T-helper 1 cell treated with Interleukin-12 subunit alpha and Interleukin-12 subunit beta and Interleukin-4 antibody, amounts not matched to agents 30 μg/mL and 1 μg/mL, for 36 hours (primary cell): Measurements from ENCODE around the gene ZNG1F.
"Not testable (repeated sequence)": the region's sequence is repeated elsewhere in the genome, so short reads cannot be mapped to it uniquely, and the experiment has no call there.

Experiments
- H3K27ac Mint-ChIP-seq: one replicate; pipeline ENCODE4 v1.8.0; 2021; ENCODE audit warnings: mild to moderate bottlenecking, mixed read lengths
- H3K27me3 Mint-ChIP-seq: one replicate; pipeline ENCODE4 v1.8.0; 2021; ENCODE audit warnings: low read depth, mixed read lengths
- H3K36me3 Mint-ChIP-seq: one replicate; pipeline ENCODE4 v1.8.0; 2021; ENCODE audit warnings: low read depth, mixed read lengths
- H3K4me1 Mint-ChIP-seq: one replicate; pipeline ENCODE4 v1.8.0; 2021; ENCODE audit warnings: low read depth, mixed read lengths
- H3K4me3 Mint-ChIP-seq: one replicate; pipeline ENCODE4 v1.8.0; 2021; ENCODE audit warnings: mild to moderate bottlenecking, moderate library complexity, mixed read lengths
- H3K9me3 Mint-ChIP-seq: one replicate; pipeline ENCODE4 v1.8.0; 2021; ENCODE audit warnings: mixed read lengths

Gene ZNG1F

GRCh38 chr9:41126746-41127446 is 62.2 kb downstream of the ZNG1F start:
- H3K36me3 Mint-ChIP-seq, H3K9me3 Mint-ChIP-seq, H3K27ac Mint-ChIP-seq: not testable (repeated sequence)

GRCh38 chr9:41125936-41126335 is 63.2 kb downstream of the ZNG1F start:
- not testable (repeated sequence) for H3K36me3 Mint-ChIP-seq, H3K9me3 Mint-ChIP-seq, H3K4me3 Mint-ChIP-seq, H3K27me3 Mint-ChIP-seq, H3K27ac Mint-ChIP-seq, H3K4me1 Mint-ChIP-seq

More at GRCh38 chr9:41126746-41127446, 62.2 kb downstream of the ZNG1F start:
- not testable (repeated sequence) for H3K4me3 Mint-ChIP-seq, H3K4me1 Mint-ChIP-seq, H3K27me3 Mint-ChIP-seq

GRCh38 chr9:41125109-41125658 is 63.9 kb downstream of the ZNG1F start:
- not testable (repeated sequence) for H3K4me1 Mint-ChIP-seq, H3K4me3 Mint-ChIP-seq, H3K27me3 Mint-ChIP-seq, H3K27ac Mint-ChIP-seq, H3K36me3 Mint-ChIP-seq, H3K9me3 Mint-ChIP-seq

- H3K36me3 Mint-ChIP-seq, H3K27ac Mint-ChIP-seq, H3K27me3 Mint-ChIP-seq: not testable (repeated sequence)
Observed at GRCh38 chr9:41124250-41125108, 64.6 kb downstream of the ZNG1F start.

GRCh38 chr9:41123812-41124211 is 65.3 kb downstream of the ZNG1F start:
- not testable (repeated sequence) for H3K27me3 Mint-ChIP-seq, H3K4me3 Mint-ChIP-seq, H3K36me3 Mint-ChIP-seq, H3K27ac Mint-ChIP-seq, H3K4me1 Mint-ChIP-seq, H3K9me3 Mint-ChIP-seq

More at GRCh38 chr9:41124250-41125108, 64.6 kb downstream of the ZNG1F start:
- not testable (repeated sequence) for H3K4me1 Mint-ChIP-seq, H3K4me3 Mint-ChIP-seq, H3K9me3 Mint-ChIP-seq

- H3K27ac Mint-ChIP-seq, H3K36me3 Mint-ChIP-seq, H3K27me3 Mint-ChIP-seq, H3K4me3 Mint-ChIP-seq, H3K9me3 Mint-ChIP-seq, H3K4me1 Mint-ChIP-seq: not testable (repeated sequence)
Observed at GRCh38 chr9:41123396-41123795, 65.7 kb downstream of the ZNG1F start.

- not testable (repeated sequence) for H3K4me1 Mint-ChIP-seq, H3K36me3 Mint-ChIP-seq, H3K9me3 Mint-ChIP-seq, H3K27ac Mint-ChIP-seq, H3K4me3 Mint-ChIP-seq, H3K27me3 Mint-ChIP-seq
Observed at GRCh38 chr9:41120696-41121095, 68.4 kb downstream of the ZNG1F start.

- not testable (repeated sequence) for H3K27ac Mint-ChIP-seq, H3K9me3 Mint-ChIP-seq, H3K4me3 Mint-ChIP-seq, H3K36me3 Mint-ChIP-seq, H3K27me3 Mint-ChIP-seq, H3K4me1 Mint-ChIP-seq
Observed at GRCh38 chr9:41119719-41120118, 69.4 kb downstream of the ZNG1F start.

GRCh38 chr9:41119311-41119710 is 69.8 kb downstream of the ZNG1F start:
- H3K9me3 Mint-ChIP-seq, H3K4me3 Mint-ChIP-seq: not testable (repeated sequence)

GRCh38 chr9:41113348-41113747 is 75.8 kb downstream of the ZNG1F start:
- not testable (repeated sequence) for H3K27ac Mint-ChIP-seq, H3K9me3 Mint-ChIP-seq, H3K4me1 Mint-ChIP-seq, H3K36me3 Mint-ChIP-seq, H3K4me3 Mint-ChIP-seq, H3K27me3 Mint-ChIP-seq

More at GRCh38 chr9:41119311-41119710, 69.8 kb downstream of the ZNG1F start:
- H3K36me3 Mint-ChIP-seq, H3K4me1 Mint-ChIP-seq, H3K27me3 Mint-ChIP-seq, H3K27ac Mint-ChIP-seq: not testable (repeated sequence)

- not testable (repeated sequence) for H3K36me3 Mint-ChIP-seq, H3K27me3 Mint-ChIP-seq, H3K4me1 Mint-ChIP-seq, H3K27ac Mint-ChIP-seq, H3K9me3 Mint-ChIP-seq, H3K4me3 Mint-ChIP-seq
Observed at GRCh38 chr9:41111414-41111813, 77.7 kb downstream of the ZNG1F start.

GRCh38 chr9:41110913-41111312 is 78.2 kb downstream of the ZNG1F start:
- H3K27me3 Mint-ChIP-seq, H3K4me1 Mint-ChIP-seq, H3K4me3 Mint-ChIP-seq, H3K36me3 Mint-ChIP-seq, H3K9me3 Mint-ChIP-seq, H3K27ac Mint-ChIP-seq: not testable (repeated sequence)

GRCh38 chr9:41109253-41109652 is 79.9 kb downstream of the ZNG1F start:
- H3K4me3 Mint-ChIP-seq, H3K4me1 Mint-ChIP-seq, H3K9me3 Mint-ChIP-seq, H3K27me3 Mint-ChIP-seq, H3K27ac Mint-ChIP-seq, H3K36me3 Mint-ChIP-seq: not testable (repeated sequence)

GRCh38 chr9:41108816-41109215 is 80.3 kb downstream of the ZNG1F start:
- not testable (repeated sequence) for H3K36me3 Mint-ChIP-seq, H3K4me1 Mint-ChIP-seq

GRCh38 chr9:41106472-41107116 is 82.5 kb downstream of the ZNG1F start:
- H3K9me3 Mint-ChIP-seq, H3K27me3 Mint-ChIP-seq, H3K36me3 Mint-ChIP-seq, H3K27ac Mint-ChIP-seq, H3K4me1 Mint-ChIP-seq, H3K4me3 Mint-ChIP-seq: not testable (repeated sequence)

More at GRCh38 chr9:41108816-41109215, 80.3 kb downstream of the ZNG1F start:
- not testable (repeated sequence) for H3K9me3 Mint-ChIP-seq, H3K4me3 Mint-ChIP-seq, H3K27ac Mint-ChIP-seq, H3K27me3 Mint-ChIP-seq
